Vagina (tissue), 2 donors: ENCODE measurements around the gene NIPAL4.

ENCODE experiments used
- POLR2A ChIP-seq, 2 donors: fragments of 450-650 bp; IDR thresholded peaks; one replicate each; pipeline ENCODE4 v1.6.1; 2017; ENCODE audit warnings: antibody characterized with exemption in 2 of 2, mild to moderate bottlenecking in 2 of 2, moderate library complexity in 2 of 2
- POLR2AphosphoS5 ChIP-seq, 2 donors: sonication (generic); formaldehyde crosslinking; IDR thresholded peaks; one replicate each; pipeline ENCODE4 v1.9.0; 2017; ENCODE audit warnings: antibody characterized with exemption in 2 of 2, mild to moderate bottlenecking in 2 of 2, low read depth in 1 of 2; ENCODE audit not compliant: insufficient read depth in 1 of 2
- TF ChIP-seq, protein P1 (sequence below), 3 experiments: fragments of 450-650 bp in 2 of 3; fragments of 200-600 bp in 1 of 3; sonication (generic) in 1 of 3; IDR thresholded peaks; one replicate each; pipeline ENCODE4 v1.5.1; 2017 to 2019; ENCODE audit warnings: antibody characterized with exemption in 3 of 3, mild to moderate bottlenecking in 2 of 3, moderate library complexity in 2 of 3

- TF ChIP-seq, protein P1, sequence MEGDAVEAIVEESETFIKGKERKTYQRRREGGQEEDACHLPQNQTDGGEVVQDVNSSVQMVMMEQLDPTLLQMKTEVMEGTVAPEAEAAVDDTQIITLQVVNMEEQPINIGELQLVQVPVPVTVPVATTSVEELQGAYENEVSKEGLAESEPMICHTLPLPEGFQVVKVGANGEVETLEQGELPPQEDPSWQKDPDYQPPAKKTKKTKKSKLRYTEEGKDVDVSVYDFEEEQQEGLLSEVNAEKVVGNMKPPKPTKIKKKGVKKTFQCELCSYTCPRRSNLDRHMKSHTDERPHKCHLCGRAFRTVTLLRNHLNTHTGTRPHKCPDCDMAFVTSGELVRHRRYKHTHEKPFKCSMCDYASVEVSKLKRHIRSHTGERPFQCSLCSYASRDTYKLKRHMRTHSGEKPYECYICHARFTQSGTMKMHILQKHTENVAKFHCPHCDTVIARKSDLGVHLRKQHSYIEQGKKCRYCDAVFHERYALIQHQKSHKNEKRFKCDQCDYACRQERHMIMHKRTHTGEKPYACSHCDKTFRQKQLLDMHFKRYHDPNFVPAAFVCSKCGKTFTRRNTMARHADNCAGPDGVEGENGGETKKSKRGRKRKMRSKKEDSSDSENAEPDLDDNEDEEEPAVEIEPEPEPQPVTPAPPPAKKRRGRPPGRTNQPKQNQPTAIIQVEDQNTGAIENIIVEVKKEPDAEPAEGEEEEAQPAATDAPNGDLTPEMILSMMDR (IDR thresholded peaks at IDR 0.05), result no peak
- no peak for TF ChIP-seq POLR2AphosphoS5 (IDR thresholded peaks at IDR 0.05; ENCODE audit: insufficient read depth in 1 of 2, low read depth in 1 of 2)
- TF ChIP-seq POLR2A (IDR thresholded peaks at IDR 0.05), result no peak
These were observed 34.3 kb downstream of the NIPAL4 start for GRCh38 chr5:157494178-157494832.
